ENCODE measurements around the gene FZD7. TPM values are rescaled to one million over a fixed set of nuclear protein-coding genes. Genes with fewer than 3 reads are reported as not detected.

Gene FZD7
- total RNA-seq, 1 donor from 2014 or later = 35.2 TPM

- no peak for TF ChIP-seq CTCF (IDR thresholded peaks at IDR 0.05; ENCODE audit: borderline replicate concordance)
- peaks cover 47% of the 10 kb centered on the region for H3K4me1 ChIP-seq
- intact Hi-C loops (cut with micrococcal nuclease) = no loop called here
- H3K27ac ChIP-seq (replicated peaks) = no peak overlapping the region
- no peaks in the 10 kb centered on the region for H3K36me3 ChIP-seq
- no peak overlapping the region for H3K4me3 ChIP-seq
- no peaks in the 10 kb centered on the region for H3K9me3 ChIP-seq (replicated peaks)
- no peak for DNase-seq
- peaks cover 8% of the 10 kb centered on the region for H3K27me3 ChIP-seq (ENCODE audit: low read depth)
Measured at GRCh38 chr2:202014318-202014717, 19.3 kb upstream of the FZD7 start.

GRCh38 chr2:202014759-202015211 lies 18.9 kb upstream of the FZD7 start:
- intact Hi-C loops (cut with micrococcal nuclease) = no loop called here
- H3K4me3 ChIP-seq = no peak overlapping the region
- DNase-seq = no peak
- H3K27ac ChIP-seq (replicated peaks) = no peak overlapping the region
- no peaks in the 10 kb centered on the region for H3K9me3 ChIP-seq (replicated peaks)
- peaks cover 8% of the 10 kb centered on the region for H3K27me3 ChIP-seq (ENCODE audit: low read depth)
- peaks cover 47% of the 10 kb centered on the region for H3K4me1 ChIP-seq
- H3K36me3 ChIP-seq = no peaks in the 10 kb centered on the region
- TF ChIP-seq CTCF (IDR thresholded peaks at IDR 0.05; ENCODE audit: borderline replicate concordance) = no peak

GRCh38 chr2:202015471-202015870 lies 18.2 kb upstream of the FZD7 start:
- Histone ChIP-seq H3K36me3 (no peaks in the 10 kb centered on the region), H3K27me3 (ENCODE audit: low read depth) (peaks cover 8% of the 10 kb centered on the region), H3K4me3 (no peak overlapping the region), H3K27ac (replicated peaks) (no peak overlapping the region), H3K4me1 (peaks cover 53% of the 10 kb centered on the region), H3K9me3 (replicated peaks) (no peaks in the 10 kb centered on the region)
- intact Hi-C loops (cut with micrococcal nuclease) = no loop called here
- no peak for DNase-seq
- TF ChIP-seq CTCF (IDR thresholded peaks at IDR 0.05; ENCODE audit: borderline replicate concordance) = no peak

- Histone ChIP-seq H3K27ac (replicated peaks) (peak overlapping the region; percentile 76), H3K27me3 (ENCODE audit: low read depth) (peaks cover 7% of the 10 kb centered on the region), H3K9me3 (replicated peaks) (no peaks in the 10 kb centered on the region), H3K4me1 (peaks cover 53% of the 10 kb centered on the region), H3K4me3 (no peak overlapping the region), H3K36me3 (no peaks in the 10 kb centered on the region)
- intact Hi-C loops (cut with micrococcal nuclease) = no loop called here
- DNase-seq = peak; percentile 76
- TF ChIP-seq CTCF (IDR thresholded peaks at IDR 0.05; ENCODE audit: borderline replicate concordance) = no peak
Measured at GRCh38 chr2:202016579-202017227, 17.0 kb upstream of the FZD7 start.

- TF ChIP-seq CTCF (IDR thresholded peaks at IDR 0.05; ENCODE audit: borderline replicate concordance) = no peak
- no peak overlapping the region for H3K4me3 ChIP-seq
- DNase-seq = no peak
- peak overlapping the region; percentile 76 for H3K27ac ChIP-seq (replicated peaks)
- H3K9me3 ChIP-seq (replicated peaks) = no peaks in the 10 kb centered on the region
- intact Hi-C loops (cut with micrococcal nuclease) = no loop called here
- H3K27me3 ChIP-seq (ENCODE audit: low read depth) = peaks cover 7% of the 10 kb centered on the region
- H3K36me3 ChIP-seq = no peaks in the 10 kb centered on the region
- H3K4me1 ChIP-seq = peaks cover 57% of the 10 kb centered on the region
Measured at GRCh38 chr2:202017940-202018339, 15.7 kb upstream of the FZD7 start.
